ENCODE measurements around the gene BZW2.

The BZW2 gene

DNA sequence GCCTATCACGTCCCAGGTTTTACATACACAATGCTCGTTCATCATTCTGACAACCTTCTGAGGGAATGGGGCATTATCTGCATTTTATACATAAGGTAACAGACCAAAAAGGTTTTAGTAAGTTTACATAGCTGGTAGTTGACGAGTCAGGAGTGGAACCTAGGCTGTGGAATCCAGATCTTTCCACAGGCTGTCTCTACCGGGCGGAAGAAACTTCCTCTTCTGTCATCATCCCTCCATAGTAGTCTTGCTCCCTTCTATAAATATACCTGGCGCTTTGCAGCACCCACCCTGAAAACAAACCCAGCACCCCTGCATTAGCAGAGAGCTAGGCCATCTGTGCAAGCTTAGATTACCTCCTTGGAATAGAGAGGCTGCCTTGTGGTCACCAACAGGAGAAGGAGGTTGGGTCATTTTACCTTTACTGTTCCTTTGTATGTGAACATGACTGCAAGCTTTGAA, 108.9 kb downstream of the BZW2 start:
- no peak for DNase-seq

DNA sequence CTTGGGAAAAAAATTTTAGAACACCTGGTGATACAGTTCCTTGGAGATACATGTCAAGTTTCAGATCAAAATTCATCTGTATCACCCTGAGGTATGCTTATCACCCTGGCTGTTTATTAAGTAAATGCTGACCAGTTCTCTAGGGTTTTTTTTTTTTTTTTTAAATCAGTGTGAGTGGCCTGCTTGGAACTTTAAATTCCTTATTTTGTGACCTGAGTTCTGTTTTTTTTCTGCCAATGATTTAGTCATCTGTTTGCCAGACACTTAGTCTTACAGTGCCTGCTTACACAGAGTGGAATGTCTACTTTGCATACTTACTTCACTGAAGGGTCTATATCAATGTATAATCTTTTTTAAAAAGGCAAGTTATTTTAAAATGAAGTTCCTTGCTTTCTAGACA, 109.4 kb downstream of the BZW2 start:
- DNase-seq = no peak

All from bone marrow (tissue), 2 donors.